ENCODE data around the gene RERE. TPM values are rescaled to one million over a fixed set of nuclear protein-coding genes. Genes with fewer than 3 reads are reported as not detected.
A peak's percentile ranks its signal among the peaks of the same experiment; 100 is the strongest.

The RERE gene
- total and polyA plus RNA-seq, 11 donors: 53.5 to 236 (median 121) TPM

DNA sequence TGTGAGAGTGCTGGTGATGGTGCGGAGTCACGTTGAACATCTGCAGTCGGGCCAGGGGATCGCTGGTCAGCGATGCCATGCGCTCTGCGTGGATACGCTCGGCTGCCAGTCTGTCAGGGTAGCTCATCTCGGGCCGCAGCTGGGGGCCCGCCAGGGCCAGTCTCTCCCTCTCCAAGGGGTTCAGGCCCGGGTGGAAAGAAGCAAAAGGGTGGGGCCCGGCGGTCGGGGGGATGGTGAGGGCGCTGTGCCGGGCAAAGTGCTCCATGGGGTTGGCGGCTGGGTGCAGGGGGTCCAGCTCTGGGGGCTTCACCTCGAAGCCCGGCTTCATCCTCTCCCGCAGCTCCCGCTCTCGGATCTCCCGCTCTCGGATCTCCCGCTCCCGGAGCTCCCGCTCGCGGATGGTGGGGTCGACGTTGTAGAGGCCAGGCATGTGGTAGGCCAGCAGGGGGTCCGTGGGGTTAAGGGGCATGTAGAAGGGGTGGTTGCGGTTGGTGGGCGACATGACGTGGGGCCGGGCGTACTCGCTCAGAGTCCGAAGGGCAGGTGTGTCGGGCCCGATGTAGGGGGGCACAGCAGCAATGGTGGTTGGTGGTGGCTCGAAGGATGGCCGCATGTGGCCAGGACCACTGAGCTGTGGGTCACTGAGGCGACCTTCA lies 459.1 kb downstream of the RERE start:
- intact Hi-C loops (cut with DNase I): loop anchor here in 2 of 10 donors (5.0 to 10.0 kb wide), 2 partner anchors 64 to 366 kb away; no protein-coding TSS in a partner anchor
- Histone ChIP-seq H3K27ac (peak overlapping the region in 7 of 12 donors; percentile 43 to 77 (median 55)), H3K4me1 (peaks cover 0 to 57% (median 33%) of the 10 kb centered on the region in 12 donors), H3K27me3 (no peaks in the 10 kb centered on the region), H3K4me3 (no peak overlapping the region), H3K9me3 (no peaks in the 10 kb centered on the region), H3K36me3 (peaks cover 0 to 97% (median 93%) of the 10 kb centered on the region in 9 donors)
- DNase-seq: peak in 1 of 5 donors; percentile 56
- TF ChIP-seq POLR2A (IDR thresholded peaks at IDR 0.05): no peak
- TF ChIP-seq, protein P1, sequence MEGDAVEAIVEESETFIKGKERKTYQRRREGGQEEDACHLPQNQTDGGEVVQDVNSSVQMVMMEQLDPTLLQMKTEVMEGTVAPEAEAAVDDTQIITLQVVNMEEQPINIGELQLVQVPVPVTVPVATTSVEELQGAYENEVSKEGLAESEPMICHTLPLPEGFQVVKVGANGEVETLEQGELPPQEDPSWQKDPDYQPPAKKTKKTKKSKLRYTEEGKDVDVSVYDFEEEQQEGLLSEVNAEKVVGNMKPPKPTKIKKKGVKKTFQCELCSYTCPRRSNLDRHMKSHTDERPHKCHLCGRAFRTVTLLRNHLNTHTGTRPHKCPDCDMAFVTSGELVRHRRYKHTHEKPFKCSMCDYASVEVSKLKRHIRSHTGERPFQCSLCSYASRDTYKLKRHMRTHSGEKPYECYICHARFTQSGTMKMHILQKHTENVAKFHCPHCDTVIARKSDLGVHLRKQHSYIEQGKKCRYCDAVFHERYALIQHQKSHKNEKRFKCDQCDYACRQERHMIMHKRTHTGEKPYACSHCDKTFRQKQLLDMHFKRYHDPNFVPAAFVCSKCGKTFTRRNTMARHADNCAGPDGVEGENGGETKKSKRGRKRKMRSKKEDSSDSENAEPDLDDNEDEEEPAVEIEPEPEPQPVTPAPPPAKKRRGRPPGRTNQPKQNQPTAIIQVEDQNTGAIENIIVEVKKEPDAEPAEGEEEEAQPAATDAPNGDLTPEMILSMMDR (IDR thresholded peaks at IDR 0.05): no peak
- no peak for ATAC-seq
- WGBS, 4 donors: 91 to 95% (median 94%) methylated on average over 43 to 46 of the region's 46 CpGs

DNA sequence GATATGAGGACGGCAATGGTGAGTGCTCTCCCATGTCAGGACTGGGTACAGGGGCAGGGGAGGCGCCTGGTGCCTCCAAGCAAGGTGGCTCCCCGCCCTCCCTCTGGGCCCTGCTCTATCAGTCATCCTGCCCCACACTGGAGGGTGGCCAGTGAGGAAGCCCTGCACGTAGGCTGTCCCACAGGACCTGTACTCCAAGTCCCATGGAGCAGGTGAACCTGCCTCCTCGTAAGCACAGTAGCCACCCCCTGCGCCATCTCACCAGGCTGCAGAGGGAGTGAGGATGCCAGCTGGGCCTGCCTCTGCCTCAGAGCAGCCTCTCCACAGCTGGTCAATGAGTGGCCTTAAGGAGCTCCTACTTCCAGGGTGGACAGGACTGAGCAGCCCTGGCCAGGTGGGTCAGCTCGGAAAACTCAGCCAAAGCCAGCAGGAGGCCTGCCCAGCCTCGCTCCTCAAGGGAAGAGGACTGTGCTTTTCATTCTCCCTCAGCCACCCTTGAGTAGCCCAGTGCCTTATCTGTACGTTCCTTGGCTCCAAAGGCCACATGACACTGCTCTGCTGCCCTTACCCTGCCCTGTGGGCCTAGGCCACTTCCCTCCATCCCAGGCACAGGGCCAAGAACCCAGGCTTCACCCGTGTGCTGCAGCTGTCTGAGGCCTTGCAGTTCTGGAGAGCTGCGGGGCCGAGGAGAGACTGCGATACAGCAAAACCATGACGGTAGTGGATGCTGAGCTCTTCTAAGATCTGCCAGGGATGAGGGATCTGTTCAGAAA lies 459.9 kb downstream of the RERE start:
- WGBS, 4 donors: 48 to 73% (median 61%) methylated on average over 10 to 14 of the region's 14 CpGs
- intact Hi-C loops (cut with DNase I): loop anchor here in 2 of 10 donors (5.0 to 10.0 kb wide), 2 partner anchors 65 to 367 kb away; no protein-coding TSS in a partner anchor
- Histone ChIP-seq H3K36me3 (peaks cover 0 to 95% (median 90%) of the 10 kb centered on the region in 9 donors), H3K4me3 (no peak overlapping the region), H3K27ac (peak overlapping the region in 11 of 12 donors; percentile 6 to 77 (median 55)), H3K27me3 (no peaks in the 10 kb centered on the region), H3K4me1 (peaks cover 0 to 57% (median 35%) of the 10 kb centered on the region in 12 donors), H3K9me3 (no peaks in the 10 kb centered on the region)
- peak; percentile 11 to 25 (median 20) for ATAC-seq
- TF ChIP-seq POLR2A (IDR thresholded peaks at IDR 0.05): no peak
- TF ChIP-seq, protein P1 (IDR thresholded peaks at IDR 0.05): no peak
- DNase-seq: peak in 4 of 5 donors; percentile 11 to 66 (median 54)

DNA sequence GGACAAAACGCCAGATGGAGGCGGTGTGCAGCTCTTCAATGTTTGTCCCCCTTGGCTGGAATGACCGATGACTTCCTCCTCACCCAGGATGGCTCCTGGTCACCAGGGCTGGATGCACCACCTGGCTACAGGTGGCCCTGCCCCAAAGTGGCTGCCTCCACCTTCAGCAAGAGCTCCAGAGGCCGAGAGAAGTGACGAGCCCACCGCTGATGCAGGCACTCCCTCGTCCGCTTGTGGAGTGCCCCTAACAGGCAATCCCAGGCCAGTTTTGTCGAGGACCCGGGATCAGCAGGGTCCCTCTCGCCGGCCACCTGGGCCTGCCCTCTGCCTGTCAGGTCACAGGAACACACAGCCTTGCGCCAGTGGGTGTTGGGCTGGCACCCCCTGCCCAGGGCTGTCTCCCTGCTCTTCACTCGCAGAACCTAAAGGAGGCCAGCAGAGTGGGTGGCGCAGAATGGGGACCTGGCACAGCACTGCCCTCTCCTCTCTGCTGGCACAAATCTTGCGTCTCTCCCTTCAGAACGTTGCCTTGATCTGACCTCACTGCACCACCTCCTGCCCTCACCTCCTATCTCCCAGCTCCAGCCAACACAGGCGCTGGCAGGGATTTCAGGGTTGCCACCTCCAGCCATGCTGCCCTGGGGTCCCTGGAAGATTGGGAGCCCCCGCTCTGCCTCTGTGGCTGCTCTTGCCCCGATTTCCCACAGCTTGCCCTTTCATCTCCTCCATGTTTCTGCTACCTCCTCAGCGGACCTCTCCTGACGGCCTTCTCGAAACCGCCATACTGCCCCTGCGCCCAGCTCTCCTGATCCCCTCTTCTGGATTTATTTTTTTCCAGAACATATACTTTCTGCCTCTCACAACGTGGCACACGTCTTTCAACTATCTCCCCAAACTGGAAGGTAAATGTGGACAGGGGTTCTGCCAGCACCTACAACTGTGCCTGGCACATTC lies 460.9 kb downstream of the RERE start:
- Histone ChIP-seq H3K4me1 (peaks cover 0 to 65% (median 43%) of the 10 kb centered on the region in 12 donors), H3K36me3 (peaks cover 0 to 85% (median 80%) of the 10 kb centered on the region in 9 donors), H3K4me3 (no peak overlapping the region), H3K9me3 (no peaks in the 10 kb centered on the region), H3K27ac (peak overlapping the region in 10 of 12 donors; percentile 46 to 77 (median 62)), H3K27me3 (no peaks in the 10 kb centered on the region)
- WGBS, 4 donors: 86 to 91% (median 89%) methylated on average over 24 to 27 of the region's 27 CpGs
- ATAC-seq (peak in 2 of 4 donors; percentile 29 to 48), DNase-seq (peak in 4 of 5 donors; percentile 12 to 72 (median 51))
- TF ChIP-seq, protein P1 (IDR thresholded peaks at IDR 0.05): no peak
- no peak for TF ChIP-seq POLR2A (IDR thresholded peaks at IDR 0.05)
- intact Hi-C loops (cut with DNase I): loop anchor here in 2 of 10 donors (5.0 to 10.0 kb wide), 2 partner anchors 66 to 368 kb away; no protein-coding TSS in a partner anchor

All from heart left ventricle (tissue), 16 donors.